H9 (cell line): ENCODE measurements around the gene LRP2. TPM values are rescaled to one million over a fixed set of nuclear protein-coding genes. Genes with fewer than 3 reads are reported as not detected.

Source experiments
- DNase-seq: peaks from one replicate; pipeline ENCODE4 v3.0.0-alpha.2; 2017
- H2AFZ ChIP-seq: one replicate; pipeline ENCODE4 v1.6.1; 2013; ENCODE audit warnings: mild to moderate bottlenecking, low read length, control low read depth, moderate library complexity
- H2AK5ac ChIP-seq: 2 replicates; pipeline ENCODE4 v1.6.1; 2013; ENCODE audit warnings: low read length, control low read depth, mixed read lengths; ENCODE audit not compliant: insufficient read length
- H2BK120ac ChIP-seq: one replicate; pipeline ENCODE4 v1.6.1; 2013; ENCODE audit warnings: low read depth, mild to moderate bottlenecking, low read length, control low read depth, inconsistent platforms; ENCODE audit not compliant: poor library complexity, severe bottlenecking
- H2BK12ac ChIP-seq: 2 replicates; pipeline ENCODE4 v1.6.1; 2013; ENCODE audit warnings: low read length, control low read depth, mixed read lengths, low read depth; ENCODE audit not compliant: insufficient read length
- H2BK15ac ChIP-seq: 2 replicates; pipeline ENCODE4 v1.6.1; 2013; ENCODE audit warnings: low read depth, low read length, control low read depth
- H2BK20ac ChIP-seq: one replicate; pipeline ENCODE4 v1.6.1; 2013; ENCODE audit warnings: low read depth, mild to moderate bottlenecking, low read length, control low read depth, inconsistent platforms; ENCODE audit not compliant: poor library complexity, severe bottlenecking
- H2BK5ac ChIP-seq: 2 replicates; pipeline ENCODE4 v1.6.1; 2013; ENCODE audit warnings: low read length, control low read depth, mixed read lengths; ENCODE audit not compliant: insufficient read length
- H3K14ac ChIP-seq: 2 replicates; pipeline ENCODE4 v1.6.1; 2013; ENCODE audit warnings: low read length, control low read depth; ENCODE audit not compliant: insufficient read depth
- H3K18ac ChIP-seq: 2 replicates; pipeline ENCODE4 v1.6.1; 2013; ENCODE audit warnings: low read depth, mild to moderate bottlenecking, mixed read lengths, low read length, control low read depth; ENCODE audit not compliant: insufficient read length
- H3K23ac ChIP-seq: 2 replicates; pipeline ENCODE4 v1.6.1; 2013; ENCODE audit warnings: low read length, control low read depth, mixed read lengths, low read depth; ENCODE audit not compliant: insufficient read length
- H3K23me2 ChIP-seq: 2 replicates; pipeline ENCODE4 v1.6.1; 2013; ENCODE audit warnings: low read depth, mild to moderate bottlenecking, mixed read lengths, low read length, control low read depth; ENCODE audit not compliant: insufficient read length, poor library complexity, severe bottlenecking
- H3K27ac ChIP-seq: 2 replicates; pipeline ENCODE4 v1.5.1; 2013; ENCODE audit warnings: low read length, control low read depth, mixed read lengths, low read depth; ENCODE audit not compliant: insufficient read length
- H3K27me3 ChIP-seq: 2 replicates; pipeline ENCODE4 v1.6.1; 2013; ENCODE audit warnings: low read length, control low read depth, inconsistent platforms; ENCODE audit not compliant: insufficient read depth
- H3K4ac ChIP-seq: 2 replicates; pipeline ENCODE4 v1.6.1; 2013; ENCODE audit warnings: low read depth, mild to moderate bottlenecking, control low read depth, inconsistent platforms, low read length, moderate library complexity
- H3K4me1 ChIP-seq: 2 replicates; pipeline ENCODE4 v1.6.1; 2013; ENCODE audit warnings: low read length, control low read depth, inconsistent platforms; ENCODE audit not compliant: insufficient read depth
- H3K4me2 ChIP-seq: 2 replicates; pipeline ENCODE4 v1.6.1; 2013; ENCODE audit warnings: low read length, control low read depth, mixed read lengths; ENCODE audit not compliant: insufficient read length, insufficient read depth
- H3K56ac ChIP-seq: 2 replicates; pipeline ENCODE4 v1.6.1; 2013; ENCODE audit warnings: low read depth, mild to moderate bottlenecking, mixed read lengths, low read length, control low read depth; ENCODE audit not compliant: insufficient read length
- H3K79me1 ChIP-seq: 2 replicates; pipeline ENCODE4 v1.6.1; 2013; ENCODE audit warnings: low read depth, mild to moderate bottlenecking, moderate library complexity, low read length, control low read depth, inconsistent platforms; ENCODE audit not compliant: insufficient read depth, poor library complexity, severe bottlenecking
- H3K79me2 ChIP-seq: 2 replicates; pipeline ENCODE4 v1.6.1; 2013; ENCODE audit warnings: low read length, control low read depth, inconsistent platforms; ENCODE audit not compliant: insufficient read depth
- H3K9ac ChIP-seq: 2 replicates; pipeline ENCODE4 v1.6.1; 2013; ENCODE audit warnings: low read length, control low read depth, mixed read lengths; ENCODE audit not compliant: insufficient read length; ENCODE audit errors: extremely low read depth
- H3K9me3 ChIP-seq: one replicate; pipeline ENCODE4 v1.6.1; 2013; ENCODE audit warnings: low read depth, low read length, inconsistent platforms; ENCODE audit not compliant: control insufficient read depth
- H3T11ph ChIP-seq: one replicate; pipeline ENCODE4 v1.6.1; 2013; ENCODE audit warnings: mild to moderate bottlenecking, low read length, control low read depth, inconsistent platforms
- H4K20me1 ChIP-seq: one replicate; pipeline ENCODE4 v1.6.1; 2013; ENCODE audit not compliant: control insufficient read depth, insufficient read length, insufficient read depth
- H4K5ac ChIP-seq: 2 replicates; pipeline ENCODE4 v1.6.1; 2013; ENCODE audit warnings: low read depth, mild to moderate bottlenecking, mixed read lengths, low read length, control low read depth; ENCODE audit not compliant: insufficient read length
- H4K8ac ChIP-seq: replicated peaks from 2 replicates; pipeline ENCODE4 v1.6.1; 2013; ENCODE audit warnings: low read length, control low read depth, mixed read lengths, low read depth; ENCODE audit not compliant: insufficient read length
- H4K91ac ChIP-seq: 2 replicates; pipeline ENCODE4 v1.6.1; 2013; ENCODE audit warnings: low read depth, mild to moderate bottlenecking, moderate library complexity, mixed read lengths, low read length, control low read depth; ENCODE audit not compliant: insufficient read length
- H3K27ac Mint-ChIP-seq, 3 experiments: 2 replicates in 2 of 3; 3 replicates in 1 of 3; pipeline ENCODE4 v1.8.0; 2020 to 2021; ENCODE audit warnings: mixed read lengths in 3 of 3, mild to moderate bottlenecking in 1 of 3, moderate library complexity in 1 of 3
- H3K27me3 Mint-ChIP-seq: 2 replicates; pipeline ENCODE4 v1.8.0; 2021; ENCODE audit warnings: low read depth, mild to moderate bottlenecking, moderate library complexity, mixed read lengths
- H3K36me3 Mint-ChIP-seq, 3 experiments: 2 replicates in 2 of 3; 3 replicates in 1 of 3; pipeline ENCODE4 v1.8.0; 2020 to 2021; ENCODE audit warnings: low read depth in 3 of 3, mixed read lengths in 3 of 3; ENCODE audit not compliant: insufficient read depth in 1 of 3
- H3K4me1 Mint-ChIP-seq, 2 experiments: 2 replicates each; pipeline ENCODE4 v1.8.0; 2020; ENCODE audit warnings: mixed read lengths in 2 of 2
- H3K4me3 Mint-ChIP-seq, 2 experiments: 2 replicates in 1 of 2; 3 replicates in 1 of 2; pipeline ENCODE4 v1.8.0; 2020 to 2021; ENCODE audit warnings: mild to moderate bottlenecking in 2 of 2, mixed read lengths in 2 of 2, moderate library complexity in 1 of 2
- H3K9me3 Mint-ChIP-seq, 2 experiments: 2 replicates in 1 of 2; 3 replicates in 1 of 2; pipeline ENCODE4 v1.8.0; 2020; ENCODE audit warnings: mild to moderate bottlenecking in 2 of 2, mixed read lengths in 2 of 2, moderate library complexity in 1 of 2
- WGBS: extraction: QIAGEN DNeasy Blood & Tissue Kit; methylation state at CpG from one replicate; pipeline ENCODE4 v1.1.7; 2013; ENCODE audit warnings: missing lambda C conversion rate, low lambda C conversion rate, mixed read lengths; ENCODE audit not compliant: insufficient read length; ENCODE audit errors: extremely low coverage; 5-methylcytosine and 5-hydroxymethylcytosine counted together
- total RNA-seq: library from RNA; stranded (reverse); gene quantifications from 2 replicates; pipeline ENCODE4 v1.2.1, GENCODE V29; 2021
- TF ChIP-seq, protein P1 (sequence below): fragments of 200-600 bp; sonication (generic); conservative IDR thresholded peaks from 3 replicates; pipeline ENCODE4 v1.8.0; 2021; ENCODE audit warnings: antibody characterized with exemption, mild to moderate bottlenecking

Gene LRP2
- total RNA-seq, 1 experiment from 2014 or later = 1.4 TPM

DNA sequence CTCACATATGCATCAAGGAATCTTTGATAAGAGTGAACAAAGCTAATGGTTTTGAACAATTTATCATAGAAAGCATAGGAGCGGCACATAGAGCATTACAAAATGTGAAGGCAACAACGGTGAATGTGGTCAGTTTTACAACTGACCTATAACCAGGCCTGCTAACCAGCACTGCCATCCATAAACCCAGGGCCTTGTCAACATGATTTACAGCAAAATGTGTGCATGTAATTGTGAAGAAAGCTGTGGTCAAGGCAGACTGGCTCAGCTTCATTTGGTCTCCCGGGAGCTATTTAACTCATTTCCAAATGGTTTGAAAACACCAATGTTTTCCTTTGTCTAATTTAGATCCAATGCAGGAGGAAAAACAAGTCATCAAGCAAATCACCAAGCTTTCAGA is 173.2 kb downstream of the LRP2 start:
- Histone ChIP-seq H2BK12ac (no peak overlapping the region), H2AK5ac (no peak overlapping the region), H4K91ac (no peak overlapping the region), H2BK120ac (no peak overlapping the region), H3K23ac (no peak overlapping the region), H3K4ac (no peak overlapping the region), H3K27ac (no peak overlapping the region), H3T11ph (no peak overlapping the region), H3K4me2 (no peak overlapping the region), H4K5ac (no peak overlapping the region), H2BK20ac (no peak overlapping the region), H3K56ac (no peak overlapping the region), H3K27me3 (no peaks in the 10 kb centered on the region), H3K14ac (no peak overlapping the region), H3K79me1 (no peaks in the 10 kb centered on the region), H3K23me2 (no peaks in the 10 kb centered on the region), H4K8ac (no peak overlapping the region), H3K18ac (no peak overlapping the region), H3K9ac (no peak overlapping the region), H2BK5ac (no peak overlapping the region), H3K4me1 (peaks cover 2% of the 10 kb centered on the region; the same call in 1 of the 2 replicates), H3K9me3 (no peaks in the 10 kb centered on the region), H2BK15ac (no peak overlapping the region), H2AFZ (no peak overlapping the region), H3K79me2 (no peaks in the 10 kb centered on the region), H4K20me1 (no peaks in the 10 kb centered on the region)
- Mint-ChIP-seq H3K9me3 (no peaks in the 10 kb centered on the region), H3K27me3 (no peaks in the 10 kb centered on the region; the same call in 1 of the 2 replicates), H3K4me1 (peaks cover 7 to 9% of the 10 kb centered on the region in 2 experiments), H3K4me3 (no peak overlapping the region), H3K36me3 (no peaks in the 10 kb centered on the region), H3K27ac (no peak overlapping the region)
- no CpG with 5 or more reads among the region's 3 CpGs for WGBS
- TF ChIP-seq, protein P1, sequence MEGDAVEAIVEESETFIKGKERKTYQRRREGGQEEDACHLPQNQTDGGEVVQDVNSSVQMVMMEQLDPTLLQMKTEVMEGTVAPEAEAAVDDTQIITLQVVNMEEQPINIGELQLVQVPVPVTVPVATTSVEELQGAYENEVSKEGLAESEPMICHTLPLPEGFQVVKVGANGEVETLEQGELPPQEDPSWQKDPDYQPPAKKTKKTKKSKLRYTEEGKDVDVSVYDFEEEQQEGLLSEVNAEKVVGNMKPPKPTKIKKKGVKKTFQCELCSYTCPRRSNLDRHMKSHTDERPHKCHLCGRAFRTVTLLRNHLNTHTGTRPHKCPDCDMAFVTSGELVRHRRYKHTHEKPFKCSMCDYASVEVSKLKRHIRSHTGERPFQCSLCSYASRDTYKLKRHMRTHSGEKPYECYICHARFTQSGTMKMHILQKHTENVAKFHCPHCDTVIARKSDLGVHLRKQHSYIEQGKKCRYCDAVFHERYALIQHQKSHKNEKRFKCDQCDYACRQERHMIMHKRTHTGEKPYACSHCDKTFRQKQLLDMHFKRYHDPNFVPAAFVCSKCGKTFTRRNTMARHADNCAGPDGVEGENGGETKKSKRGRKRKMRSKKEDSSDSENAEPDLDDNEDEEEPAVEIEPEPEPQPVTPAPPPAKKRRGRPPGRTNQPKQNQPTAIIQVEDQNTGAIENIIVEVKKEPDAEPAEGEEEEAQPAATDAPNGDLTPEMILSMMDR = no peak
- DNase-seq = no peak
